ENCODE data around the gene XYLT2. TPM values are rescaled to one million over a fixed set of nuclear protein-coding genes. Genes with fewer than 3 reads are reported as not detected.

Gene XYLT2
- total and polyA plus RNA-seq, 2 of the 13 experiments (the other 11 are each of a cell fraction or from before 2014, with no cell fraction given): 17.0 to 22.1 TPM

GRCh38 chr17:50346313-50347116 is 589 bp downstream of the XYLT2 start (continued):
- TF ChIP-seq, protein P1, sequence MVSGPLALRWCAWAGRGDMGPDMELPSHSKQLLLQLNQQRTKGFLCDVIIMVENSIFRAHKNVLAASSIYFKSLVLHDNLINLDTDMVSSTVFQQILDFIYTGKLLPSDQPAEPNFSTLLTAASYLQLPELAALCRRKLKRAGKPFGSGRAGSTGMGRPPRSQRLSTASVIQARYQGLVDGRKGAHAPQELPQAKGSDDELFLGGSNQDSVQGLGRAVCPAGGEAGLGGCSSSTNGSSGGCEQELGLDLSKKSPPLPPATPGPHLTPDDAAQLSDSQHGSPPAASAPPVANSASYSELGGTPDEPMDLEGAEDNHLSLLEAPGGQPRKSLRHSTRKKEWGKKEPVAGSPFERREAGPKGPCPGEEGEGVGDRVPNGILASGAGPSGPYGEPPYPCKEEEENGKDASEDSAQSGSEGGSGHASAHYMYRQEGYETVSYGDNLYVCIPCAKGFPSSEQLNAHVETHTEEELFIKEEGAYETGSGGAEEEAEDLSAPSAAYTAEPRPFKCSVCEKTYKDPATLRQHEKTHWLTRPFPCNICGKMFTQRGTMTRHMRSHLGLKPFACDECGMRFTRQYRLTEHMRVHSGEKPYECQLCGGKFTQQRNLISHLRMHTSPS (CRISPR knock-in tag; IDR thresholded peaks at IDR 0.05; ENCODE audit: low read depth): no peak
- TF ChIP-seq ZBTB46 (CRISPR knock-in tag; IDR thresholded peaks at IDR 0.05; ENCODE audit: borderline replicate concordance) (0 out of 2 replicates have a peak, but pooled peaks have one; percentile 60), SMARCE1 (IDR thresholded peaks at IDR 0.05; ENCODE audit: borderline replicate concordance) (no peak), ZNF17 (CRISPR knock-in tag; IDR thresholded peaks at IDR 0.05) (no peak), ZNF383 (CRISPR knock-in tag; IDR thresholded peaks at IDR 0.05; ENCODE audit: borderline replicate concordance) (0 out of 2 replicates have a peak, but pooled peaks have one; percentile 40), TIGD3 (CRISPR knock-in tag; IDR thresholded peaks at IDR 0.05; ENCODE audit: borderline replicate concordance) (0 out of 2 replicates have a peak, but pooled peaks have one; percentile 14), ZNF788 (CRISPR knock-in tag; IDR thresholded peaks at IDR 0.05; ENCODE audit: borderline replicate concordance) (0 out of 2 replicates have a peak, but pooled peaks have one; percentile 38), ZNF83 (CRISPR knock-in tag; IDR thresholded peaks at IDR 0.05; ENCODE audit: borderline replicate concordance) (peak; percentile 61; the same call in 1 of the 2 replicates), E2F5 (CRISPR knock-in tag; conservative IDR thresholded peaks at IDR 0.05) (no peak), GABPB1 (CRISPR knock-in tag; IDR thresholded peaks at IDR 0.05) (peak; percentile 68; the same call in 1 of the 2 replicates), BCL6 (CRISPR knock-in tag; IDR thresholded peaks at IDR 0.05) (no peak), ZNF318 (CRISPR knock-in tag; IDR thresholded peaks at IDR 0.05) (no peak), RARA (CRISPR knock-in tag; IDR thresholded peaks at IDR 0.05) (no peak; the same call in 1 of the 2 replicates)

Measured in HepG2 (cell line).